HepG2 (cell line): ENCODE data around the gene GYPC.

Experiments used
- MED8 ChIP-seq: sonication (generic); formaldehyde crosslinking; IDR thresholded peaks from 2 replicates; pipeline ENCODE4 v1.8.1; 2023; ENCODE audit warnings: mild to moderate bottlenecking, missing genetic modification reagents; ENCODE audit not compliant: insufficient replicate concordance
- SNRNP70 ChIP-seq: fragments of 200-400 bp; formaldehyde crosslinking; IDR thresholded peaks from 2 replicates; pipeline ENCODE4 v1.6.1; 2017; ENCODE audit warnings: mild to moderate bottlenecking, low read depth, low read length, moderate library complexity
- SPEN ChIP-seq: sonication (generic); formaldehyde crosslinking; IDR thresholded peaks from 2 replicates; pipeline ENCODE4 v1.5.1; 2020; ENCODE audit warnings: low read depth, mild to moderate bottlenecking, missing genetic modification reagents
- ZBTB10 ChIP-seq: sonication (generic); formaldehyde crosslinking; IDR thresholded peaks from 2 replicates; pipeline ENCODE4 v1.4.0; 2020; ENCODE audit warnings: missing genetic modification reagents, borderline replicate concordance
- ZNF510 ChIP-seq: sonication (generic); formaldehyde crosslinking; IDR thresholded peaks from 2 replicates; pipeline ENCODE4 v1.4.0; 2020; ENCODE audit warnings: low read depth, mild to moderate bottlenecking, missing genetic modification reagents
- ZNF639 ChIP-seq: conservative IDR thresholded peaks from 2 replicates; pipeline ENCODE4 v1.6.1; 2018; ENCODE audit warnings: missing genetic modification reagents

GRCh38 chr2:126665483-126665882, 9.5 kb downstream of the GYPC start:
- no peak for TF ChIP-seq ZNF639 (CRISPR knock-in tag)
- TF ChIP-seq SNRNP70, result no peak
- TF ChIP-seq MED8 (CRISPR knock-in tag), result no peak
- TF ChIP-seq ZNF510 (CRISPR knock-in tag), result no peak
- TF ChIP-seq ZBTB10 (CRISPR knock-in tag), result no peak
- TF ChIP-seq SPEN (CRISPR knock-in tag), result no peak
